ENCODE measurements around the gene CCM2.

CCM2 gene

DNA sequence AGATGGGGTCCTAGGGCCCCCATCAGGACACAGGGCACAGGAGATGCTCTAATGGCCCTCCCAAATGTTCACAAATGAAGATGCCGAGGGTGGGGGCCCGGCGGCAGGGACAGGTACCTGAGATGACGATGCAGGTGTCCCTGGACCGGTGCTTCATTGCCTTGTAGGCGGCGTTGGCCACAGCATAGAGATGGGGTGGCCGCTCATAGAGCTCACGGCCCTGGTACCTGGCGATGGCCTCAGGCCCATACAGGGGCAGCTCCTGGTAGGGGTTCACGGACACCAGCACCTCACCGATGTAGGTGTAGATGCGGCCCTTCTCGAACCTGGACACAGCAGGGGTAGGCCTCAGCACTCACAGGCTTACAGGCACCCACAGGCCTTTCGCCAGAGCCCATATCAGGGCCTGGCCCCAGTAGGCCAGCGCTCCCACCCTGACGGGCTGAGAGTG is 23.2 kb upstream of the CCM2 start:
- no peak for FAIRE-seq
- DNase-seq (ENCODE audit: insufficient read length) = no peak
- TF ChIP-seq POLR2AphosphoS5 (IDR thresholded peaks at IDR 0.05; ENCODE audit: low read depth, low read length) (no peak), POLR2A (IDR thresholded peaks at IDR 0.05; ENCODE audit: low read depth, low read length) (no peak), TAF1 (IDR thresholded peaks at IDR 0.05; ENCODE audit: borderline replicate concordance, low read depth, low read length) (no peak)

- no peak for DNase-seq (ENCODE audit: insufficient read length)
- FAIRE-seq = peak; percentile 62
- TF ChIP-seq POLR2A (IDR thresholded peaks at IDR 0.05; ENCODE audit: low read depth, low read length) = peak; percentile 74
- TF ChIP-seq POLR2AphosphoS5 (IDR thresholded peaks at IDR 0.05; ENCODE audit: low read depth, low read length) = peak; percentile 79
- peak; percentile 41; the same call in 1 of the 2 replicates for TF ChIP-seq TAF1 (IDR thresholded peaks at IDR 0.05; ENCODE audit: borderline replicate concordance, low read depth, low read length)
These were observed 22.6 kb upstream of the CCM2 start for GRCh38 chr7:44977304-44977958.

DNA sequence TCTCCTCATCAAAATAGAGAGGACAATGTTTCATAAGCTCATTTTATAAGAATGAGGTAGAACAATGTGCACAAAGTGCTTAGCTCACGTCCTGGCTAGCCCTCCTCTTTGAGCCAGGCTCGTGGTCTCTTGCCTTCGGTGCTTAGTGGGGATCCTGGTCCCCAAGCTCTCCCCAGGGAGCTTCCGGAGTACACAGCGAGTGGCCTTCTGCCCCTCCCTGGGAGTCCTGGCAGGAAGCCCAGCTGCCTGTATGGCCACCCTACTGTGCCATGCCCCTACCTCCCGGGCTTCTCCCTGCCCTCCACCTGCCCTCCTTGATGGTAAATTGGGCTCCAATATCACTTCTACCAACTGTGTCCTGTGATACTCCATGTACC is 22.1 kb upstream of the CCM2 start:
- FAIRE-seq (no peak), DNase-seq (ENCODE audit: insufficient read length) (no peak)
- TF ChIP-seq POLR2A (IDR thresholded peaks at IDR 0.05; ENCODE audit: low read depth, low read length) = peak; percentile 38; the same call in 1 of the 2 replicates
- TF ChIP-seq POLR2AphosphoS5 (IDR thresholded peaks at IDR 0.05; ENCODE audit: low read depth, low read length) = no peak

- peak; percentile 92 for FAIRE-seq
- DNase-seq (ENCODE audit: insufficient read length) = no peak
- TF ChIP-seq POLR2AphosphoS5 (IDR thresholded peaks at IDR 0.05; ENCODE audit: low read depth, low read length) (peak; percentile 72), TAF1 (IDR thresholded peaks at IDR 0.05; ENCODE audit: borderline replicate concordance, low read depth, low read length) (peak; percentile 67), POLR2A (IDR thresholded peaks at IDR 0.05; ENCODE audit: low read depth, low read length) (peak; percentile 80)
These were observed 21.3 kb upstream of the CCM2 start, which contains the start of gene MYO1G for GRCh38 chr7:44978511-44979366. MYO1G (minus strand) TSS chr7:44979015; CDS start chr7:44978961, 54 bp downstream.

- TF ChIP-seq POLR2AphosphoS5 (IDR thresholded peaks at IDR 0.05; ENCODE audit: low read depth, low read length) (peak; percentile 57; the same call in 1 of the 2 replicates), TAF1 (IDR thresholded peaks at IDR 0.05; ENCODE audit: borderline replicate concordance, low read depth, low read length) (no peak), POLR2A (IDR thresholded peaks at IDR 0.05; ENCODE audit: low read depth, low read length) (no peak)
- peak; percentile 46 for FAIRE-seq
- DNase-seq (ENCODE audit: insufficient read length) = no peak
These were observed 20.3 kb upstream of the CCM2 start for GRCh38 chr7:44979481-44980392.

DNA sequence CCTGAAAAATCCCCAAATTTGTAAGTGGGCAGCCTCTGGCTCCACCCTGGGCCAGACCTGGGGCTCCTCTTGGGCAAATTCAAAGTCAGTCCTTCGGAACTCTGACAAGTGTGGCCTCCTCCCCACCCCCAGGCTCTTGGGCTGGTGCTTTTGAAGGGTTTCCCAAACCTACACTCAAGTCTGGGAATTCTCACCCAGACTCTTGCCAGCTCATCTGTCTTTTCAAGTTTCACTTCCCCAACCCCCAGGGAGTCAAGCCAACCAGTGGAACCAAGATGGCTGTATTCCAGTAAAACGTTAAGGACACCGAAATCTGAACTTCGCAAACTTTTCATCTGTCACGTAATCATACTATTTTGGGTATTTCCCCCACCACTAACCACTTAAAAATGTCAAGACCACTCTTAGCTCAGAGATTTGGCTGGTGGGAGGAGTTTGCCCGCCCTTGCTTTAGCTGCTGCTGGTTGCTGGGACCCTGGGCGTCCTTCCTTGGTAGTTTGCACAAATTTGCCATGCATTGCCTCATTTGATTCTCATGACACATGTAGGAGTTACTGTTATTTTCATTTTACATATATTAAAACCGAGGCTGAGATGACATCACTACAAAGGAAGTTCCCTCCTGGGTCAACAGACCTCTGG is 19.5 kb upstream of the CCM2 start:
- FAIRE-seq (peak; percentile 86), DNase-seq (ENCODE audit: insufficient read length) (no peak)
- peak; percentile 56 for TF ChIP-seq POLR2AphosphoS5 (IDR thresholded peaks at IDR 0.05; ENCODE audit: low read depth, low read length)
- TF ChIP-seq POLR2A (IDR thresholded peaks at IDR 0.05; ENCODE audit: low read depth, low read length) = no peak
- no peak for TF ChIP-seq TAF1 (IDR thresholded peaks at IDR 0.05; ENCODE audit: borderline replicate concordance, low read depth, low read length)

GRCh38 chr7:44981035-44981706 is 18.8 kb upstream of the CCM2 start:
- TF ChIP-seq POLR2AphosphoS5 (IDR thresholded peaks at IDR 0.05; ENCODE audit: low read depth, low read length) (peak; percentile 48), POLR2A (IDR thresholded peaks at IDR 0.05; ENCODE audit: low read depth, low read length) (peak; percentile 11), TAF1 (IDR thresholded peaks at IDR 0.05; ENCODE audit: borderline replicate concordance, low read depth, low read length) (no peak)
- FAIRE-seq (peak; percentile 36), DNase-seq (ENCODE audit: insufficient read length) (no peak)

DNA sequence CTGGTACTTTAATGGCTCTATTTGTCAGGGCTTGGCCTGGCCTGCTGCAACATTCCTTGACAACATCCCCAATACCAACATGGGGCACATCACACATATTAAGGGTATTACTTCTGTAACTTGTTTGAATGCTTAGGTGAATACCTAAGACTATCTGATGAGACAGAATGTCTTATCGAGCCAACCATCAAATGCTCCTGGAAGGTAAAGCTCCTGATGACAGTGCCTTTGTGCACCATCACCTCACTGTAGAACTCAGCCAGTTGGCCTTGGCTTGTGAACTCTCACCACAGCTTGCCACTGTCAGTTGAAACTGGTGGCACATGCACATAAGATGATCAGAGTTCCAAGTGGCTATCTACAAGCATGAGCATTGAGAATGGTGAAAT is 17.5 kb upstream of the CCM2 start:
- TF ChIP-seq POLR2A (IDR thresholded peaks at IDR 0.05; ENCODE audit: low read depth, low read length) (peak; percentile 73), TAF1 (IDR thresholded peaks at IDR 0.05; ENCODE audit: borderline replicate concordance, low read depth, low read length) (no peak), POLR2AphosphoS5 (IDR thresholded peaks at IDR 0.05; ENCODE audit: low read depth, low read length) (peak; percentile 72)
- no peak for DNase-seq (ENCODE audit: insufficient read length)
- no peak for FAIRE-seq

DNA sequence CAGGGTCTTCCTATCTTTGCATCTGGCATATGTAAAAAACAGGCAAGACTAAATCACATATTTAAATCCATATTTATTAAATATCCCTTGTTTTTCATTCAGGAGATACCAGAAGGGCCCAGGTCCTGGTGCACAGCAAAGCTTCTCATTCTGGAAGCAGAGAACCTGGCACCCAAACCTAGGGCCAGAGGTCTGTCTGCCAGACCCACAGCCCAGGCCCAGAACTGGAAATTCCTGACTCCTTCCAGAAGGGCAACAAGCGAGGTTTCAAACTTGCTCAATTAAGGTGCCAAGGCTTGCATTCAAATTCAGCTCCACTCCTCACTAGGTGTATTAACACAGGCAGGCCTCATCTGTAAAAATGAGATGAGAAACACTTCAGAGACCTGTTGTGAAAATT is 17.0 kb upstream of the CCM2 start:
- no peak for TF ChIP-seq POLR2AphosphoS5 (IDR thresholded peaks at IDR 0.05; ENCODE audit: low read depth, low read length)
- no peak for TF ChIP-seq POLR2A (IDR thresholded peaks at IDR 0.05; ENCODE audit: low read depth, low read length)
- TF ChIP-seq TAF1 (IDR thresholded peaks at IDR 0.05; ENCODE audit: borderline replicate concordance, low read depth, low read length) = no peak
- no peak for DNase-seq (ENCODE audit: insufficient read length)
- FAIRE-seq = no peak
